Stomach (tissue), 4 donors: ENCODE measurements around the gene ST13.

Source experiments
- CTCF ChIP-seq, 7 experiments: fragments of 450-650 bp in 4 of 7; fragments of 200-600 bp in 3 of 7; sonication (generic) in 3 of 7; IDR thresholded peaks; one replicate each; pipeline ENCODE4 v1.5.1; 2016 to 2019; ENCODE audit warnings: antibody characterized with exemption in 7 of 7, control low read depth in 2 of 7, mild to moderate bottlenecking in 1 of 7
- POLR2A ChIP-seq, 4 donors: fragments of 450-650 bp; IDR thresholded peaks; one replicate each; pipeline ENCODE4 v1.6.1; 2016; ENCODE audit warnings: antibody characterized with exemption in 4 of 4, control low read depth in 2 of 4, mild to moderate bottlenecking in 1 of 4, moderate library complexity in 1 of 4
- POLR2AphosphoS5 ChIP-seq, 3 donors: sonication (generic); formaldehyde crosslinking; IDR thresholded peaks; one replicate each; pipeline ENCODE4 v1.6.1; 2016; ENCODE audit warnings: antibody characterized with exemption in 3 of 3

DNA sequence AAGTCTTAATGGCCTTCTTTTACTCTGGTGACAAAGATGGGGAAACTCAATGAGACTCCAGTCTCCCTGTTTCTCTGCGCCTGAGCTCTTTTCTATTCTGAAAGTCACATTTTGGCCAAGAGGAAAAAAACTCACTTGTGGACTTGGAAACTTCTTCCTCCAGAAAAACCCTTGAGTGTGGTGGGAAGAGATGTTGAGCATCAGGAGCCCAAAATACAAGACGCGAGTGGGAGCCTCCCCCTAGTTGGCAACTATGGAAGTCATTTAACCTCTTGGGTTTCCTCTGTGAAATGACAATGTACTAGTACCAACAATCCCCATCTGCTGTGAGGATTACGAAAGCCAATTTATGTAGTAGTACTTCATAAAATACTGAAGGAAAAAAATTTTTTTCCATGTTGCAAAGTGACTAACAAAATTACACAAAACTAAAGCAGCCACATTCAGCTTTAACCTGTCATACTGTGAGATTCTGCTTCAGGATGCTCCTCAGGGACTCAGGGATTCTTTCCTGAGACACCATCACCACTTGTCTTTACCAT lies 36.8 kb downstream of the ST13 start:
- no peak for TF ChIP-seq CTCF (IDR thresholded peaks at IDR 0.05)
- no peak for TF ChIP-seq POLR2A (IDR thresholded peaks at IDR 0.05)
- no peak for TF ChIP-seq POLR2AphosphoS5 (IDR thresholded peaks at IDR 0.05)
